ENCODE data around the gene GLIS2.
"Not testable (repeated sequence)": the region's sequence is repeated elsewhere in the genome, so short reads cannot be mapped to it uniquely, and the experiment has no call there.

The GLIS2 gene

DNA sequence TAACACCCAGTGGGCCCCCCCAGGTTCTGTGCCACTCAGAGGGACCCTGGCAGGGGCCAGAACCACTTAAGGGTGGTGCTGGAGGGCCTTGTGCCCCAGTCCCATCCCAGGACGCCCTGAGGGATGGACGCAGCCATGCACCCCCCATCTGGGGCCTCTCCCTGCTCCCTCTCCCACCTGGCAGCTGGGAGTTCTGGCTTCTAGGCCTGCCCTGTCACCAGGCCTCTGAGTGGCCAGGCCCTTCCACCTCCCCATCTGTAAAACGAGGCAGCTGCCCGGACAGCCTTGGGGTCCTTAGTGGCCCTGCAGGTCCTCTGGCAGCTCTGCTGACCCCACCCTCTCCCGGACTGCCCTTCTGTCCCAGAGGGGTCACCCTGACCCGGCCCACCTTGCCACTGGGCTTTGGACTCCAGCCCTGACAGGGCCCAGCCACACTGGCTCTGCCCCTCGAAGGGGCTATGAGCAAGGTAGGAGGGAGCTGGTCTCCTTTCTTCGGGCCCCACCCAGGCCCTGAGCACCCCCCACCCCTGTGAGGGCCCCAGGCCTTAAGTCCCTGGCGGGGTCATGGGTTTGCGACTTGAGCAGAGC lies 22.9 kb downstream of the GLIS2 start:
- no peak overlapping the region for H3K4me3 ChIP-seq (ENCODE audit: low read depth, low read length)
- TF ChIP-seq, protein P1, sequence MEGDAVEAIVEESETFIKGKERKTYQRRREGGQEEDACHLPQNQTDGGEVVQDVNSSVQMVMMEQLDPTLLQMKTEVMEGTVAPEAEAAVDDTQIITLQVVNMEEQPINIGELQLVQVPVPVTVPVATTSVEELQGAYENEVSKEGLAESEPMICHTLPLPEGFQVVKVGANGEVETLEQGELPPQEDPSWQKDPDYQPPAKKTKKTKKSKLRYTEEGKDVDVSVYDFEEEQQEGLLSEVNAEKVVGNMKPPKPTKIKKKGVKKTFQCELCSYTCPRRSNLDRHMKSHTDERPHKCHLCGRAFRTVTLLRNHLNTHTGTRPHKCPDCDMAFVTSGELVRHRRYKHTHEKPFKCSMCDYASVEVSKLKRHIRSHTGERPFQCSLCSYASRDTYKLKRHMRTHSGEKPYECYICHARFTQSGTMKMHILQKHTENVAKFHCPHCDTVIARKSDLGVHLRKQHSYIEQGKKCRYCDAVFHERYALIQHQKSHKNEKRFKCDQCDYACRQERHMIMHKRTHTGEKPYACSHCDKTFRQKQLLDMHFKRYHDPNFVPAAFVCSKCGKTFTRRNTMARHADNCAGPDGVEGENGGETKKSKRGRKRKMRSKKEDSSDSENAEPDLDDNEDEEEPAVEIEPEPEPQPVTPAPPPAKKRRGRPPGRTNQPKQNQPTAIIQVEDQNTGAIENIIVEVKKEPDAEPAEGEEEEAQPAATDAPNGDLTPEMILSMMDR (IDR thresholded peaks at IDR 0.05; ENCODE audit: borderline replicate concordance, insufficient read depth, low read depth, low read length) = no peak

DNA sequence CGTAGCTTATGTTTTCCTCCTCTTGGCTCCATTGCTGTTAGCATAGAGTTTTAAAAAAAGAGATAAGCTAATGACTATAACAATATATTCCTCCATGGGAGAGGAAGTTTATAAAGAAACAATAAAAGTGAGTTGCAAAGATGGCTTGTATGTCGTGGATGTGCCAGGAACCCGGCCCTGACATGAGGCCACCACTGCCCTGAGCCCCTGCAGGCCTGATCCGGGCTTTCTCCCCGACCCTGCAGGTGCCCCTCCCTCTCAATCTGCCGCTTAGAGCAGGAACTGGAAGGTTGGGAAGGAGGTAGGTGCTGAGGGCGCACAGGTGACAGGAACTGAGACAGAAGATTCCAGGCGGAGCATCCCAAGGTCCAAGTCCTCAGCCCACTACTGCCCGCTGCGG lies 23.6 kb downstream of the GLIS2 start:
- no peak overlapping the region for H3K4me3 ChIP-seq (ENCODE audit: low read depth, low read length)
- TF ChIP-seq, protein P1 (IDR thresholded peaks at IDR 0.05; ENCODE audit: borderline replicate concordance, insufficient read depth, low read depth, low read length) = no peak

DNA sequence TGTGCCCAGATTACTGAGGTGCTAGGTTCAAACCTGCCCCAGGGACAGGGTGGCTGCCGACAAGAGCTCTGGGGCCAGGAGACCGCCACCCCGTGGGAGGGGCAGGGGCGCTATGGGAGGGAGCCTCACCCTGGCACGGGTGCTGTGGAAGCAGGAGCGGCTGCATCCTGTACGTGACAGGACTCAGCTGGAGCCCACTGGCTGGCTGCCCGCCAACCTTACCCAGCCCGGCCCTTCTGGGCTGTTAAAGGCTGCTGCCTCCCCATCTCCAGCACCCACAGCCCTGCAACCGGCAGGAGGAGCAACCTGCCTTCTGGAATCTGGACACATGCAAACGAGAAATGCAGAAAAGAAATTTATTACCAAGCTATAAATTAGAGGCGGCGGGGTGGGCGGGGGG lies 24.0 kb downstream of the GLIS2 start:
- no peak overlapping the region for H3K4me3 ChIP-seq (ENCODE audit: low read depth, low read length)
- TF ChIP-seq, protein P1 (IDR thresholded peaks at IDR 0.05; ENCODE audit: borderline replicate concordance, insufficient read depth, low read depth, low read length) = no peak

DNA sequence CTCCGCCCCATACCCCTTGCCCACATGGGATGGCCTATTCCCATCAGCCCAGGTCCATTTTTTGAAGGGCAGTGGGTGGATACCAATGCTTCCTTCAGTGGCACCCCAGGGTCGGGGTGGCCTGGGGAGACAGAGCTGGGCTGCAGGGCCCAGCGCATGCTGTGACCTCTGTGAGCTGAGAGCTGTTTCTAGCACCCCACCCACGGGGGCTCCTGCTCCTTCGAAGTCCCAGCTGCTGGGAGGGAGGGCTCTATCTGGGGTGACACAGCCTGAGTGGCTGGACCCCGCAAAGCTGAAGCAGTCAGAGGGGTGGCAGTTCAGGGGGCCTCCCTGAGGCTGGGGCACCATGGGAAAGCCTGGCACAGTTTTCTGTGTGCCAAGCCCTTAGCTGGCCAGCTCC lies 24.6 kb downstream of the GLIS2 start:
- TF ChIP-seq, protein P1 (IDR thresholded peaks at IDR 0.05; ENCODE audit: borderline replicate concordance, insufficient read depth, low read depth, low read length) = no peak
- no peak overlapping the region for H3K4me3 ChIP-seq (ENCODE audit: low read depth, low read length)

DNA sequence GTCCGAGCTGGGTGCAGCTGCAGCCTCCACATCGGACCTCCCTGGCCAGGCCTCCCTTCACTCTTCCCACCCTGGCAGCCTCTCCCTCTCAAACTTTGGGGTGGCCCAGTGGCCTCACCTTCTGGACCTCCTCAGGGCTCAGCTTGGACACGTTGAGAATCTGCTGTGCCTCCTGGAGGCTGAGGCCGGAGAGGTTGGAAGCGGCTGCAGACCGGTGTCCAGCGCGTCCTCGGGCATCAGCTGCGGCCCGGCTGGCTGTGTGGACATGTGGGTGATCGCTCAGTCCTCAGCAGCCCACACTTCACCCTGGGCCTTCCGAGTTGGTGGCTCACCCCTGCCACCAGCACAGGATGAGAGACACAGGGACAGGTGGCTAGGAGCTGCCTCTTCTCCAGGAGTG lies 25.4 kb downstream of the GLIS2 start:
- TF ChIP-seq, protein P1 (IDR thresholded peaks at IDR 0.05; ENCODE audit: borderline replicate concordance, insufficient read depth, low read depth, low read length) = no peak

DNA sequence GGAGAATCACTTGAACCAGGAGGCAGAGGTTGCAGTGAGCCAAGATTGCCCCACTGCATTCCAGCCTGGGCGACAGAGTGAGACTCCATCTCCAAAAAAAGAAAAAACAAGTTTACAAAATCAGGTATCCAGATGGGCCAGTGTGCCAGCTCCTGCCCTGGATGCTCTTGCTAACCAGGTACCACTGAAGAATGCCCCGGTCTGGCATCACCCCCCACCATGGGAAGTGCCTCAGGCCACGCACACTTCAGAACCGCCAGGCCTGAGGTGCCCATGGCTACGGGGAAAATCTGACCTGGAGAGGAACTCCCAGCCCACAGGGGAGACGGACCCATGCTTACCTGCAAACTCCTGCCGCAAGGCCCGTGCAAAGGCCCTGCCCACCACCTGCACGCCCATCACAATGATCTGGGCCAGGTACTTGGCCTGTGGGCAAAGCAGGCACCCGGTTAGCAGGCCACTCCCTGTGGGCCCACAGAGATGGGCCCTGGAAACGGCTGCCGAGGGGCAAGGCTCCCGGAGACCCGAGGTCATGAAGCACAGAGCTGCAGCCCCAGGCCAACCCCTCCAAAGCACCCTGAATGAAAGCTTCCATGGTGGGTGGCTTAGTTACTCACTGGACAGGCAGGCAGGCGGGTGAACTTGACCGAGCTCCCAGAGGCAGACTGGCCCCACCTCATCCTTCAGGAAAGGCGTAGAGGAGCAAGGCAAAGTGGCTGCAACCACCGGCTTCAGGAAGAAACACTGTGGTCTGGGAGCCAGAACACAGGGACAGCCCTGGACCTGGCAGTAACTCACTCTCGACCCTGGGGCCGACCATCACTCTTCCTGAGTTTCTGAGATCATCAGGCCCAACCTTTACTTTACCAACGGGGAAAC lies 27.2 kb downstream of the GLIS2 start:
- TF ChIP-seq, protein P1 (IDR thresholded peaks at IDR 0.05; ENCODE audit: borderline replicate concordance, insufficient read depth, low read depth, low read length) = no peak

More for the DNA sequence above, 25.4 kb downstream of the GLIS2 start:
- no peak overlapping the region for H3K4me3 ChIP-seq (ENCODE audit: low read depth, low read length)

DNA sequence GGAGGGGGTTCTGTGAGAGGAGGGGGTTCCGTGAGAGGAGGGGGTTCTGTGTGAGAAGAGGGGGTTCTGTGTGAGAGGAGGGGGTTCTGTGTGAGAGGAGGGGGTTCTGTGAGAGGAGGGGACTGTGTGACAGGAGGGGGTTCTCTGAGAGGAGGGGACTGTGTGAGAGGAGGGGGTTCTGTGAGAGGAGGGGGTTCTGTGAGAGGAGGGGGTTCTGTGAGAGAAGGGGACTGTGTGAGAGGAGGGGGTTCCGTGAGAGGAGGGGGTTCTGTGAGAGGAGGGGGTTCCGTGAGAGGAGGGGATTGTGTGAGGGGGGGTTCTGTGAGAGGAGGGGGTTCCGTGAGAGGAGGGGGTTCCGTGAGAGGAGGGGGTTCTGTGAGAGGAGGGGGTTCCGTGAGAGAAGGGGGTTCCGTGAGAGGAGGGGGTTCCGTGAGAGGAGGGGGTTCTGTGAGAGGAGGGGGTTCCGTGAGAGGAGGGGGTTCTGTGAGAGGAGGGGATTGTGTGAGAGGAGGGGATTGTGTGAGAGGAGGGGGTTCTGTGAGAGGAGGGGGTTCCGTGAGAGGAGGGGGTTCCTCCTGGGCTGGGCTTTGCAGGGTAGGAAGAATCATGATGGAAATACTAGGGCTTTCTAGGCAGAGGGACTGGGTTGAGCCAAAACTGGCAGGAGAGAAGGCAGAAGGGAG lies 28.6 kb downstream of the GLIS2 start:
- H3K4me3 ChIP-seq (ENCODE audit: low read depth, low read length) = not testable (repeated sequence)

More for the DNA sequence above, 27.2 kb downstream of the GLIS2 start:
- H3K4me3 ChIP-seq (ENCODE audit: low read depth, low read length) = no peak overlapping the region

Measured in GM12875 (cell line).